Gastroesophageal sphincter (tissue), 3 donors: ENCODE data around the gene MED10.

ENCODE experiments used
- CTCF ChIP-seq, 4 experiments: fragments of 200-600 bp in 2 of 4; fragments of 450-650 bp in 2 of 4; sonication (generic) in 1 of 4; IDR thresholded peaks; one replicate each; pipeline ENCODE4 v1.5.1; 2017 to 2019; ENCODE audit warnings: antibody characterized with exemption in 4 of 4, mild to moderate bottlenecking in 2 of 4, moderate library complexity in 2 of 4
- EP300 ChIP-seq: sonication (generic); formaldehyde crosslinking; IDR thresholded peaks from one replicate; pipeline ENCODE4 v1.6.1; 2017; ENCODE audit warnings: antibody characterized with exemption, mild to moderate bottlenecking
- POLR2A ChIP-seq, 2 donors: fragments of 450-650 bp; IDR thresholded peaks; one replicate each; pipeline ENCODE4 v1.6.1; 2017; ENCODE audit warnings: antibody characterized with exemption in 2 of 2, mild to moderate bottlenecking in 2 of 2, moderate library complexity in 1 of 2
- POLR2AphosphoS5 ChIP-seq: sonication (generic); formaldehyde crosslinking; IDR thresholded peaks from one replicate; pipeline ENCODE4 v1.6.1; 2017; ENCODE audit warnings: antibody characterized with exemption

GRCh38 chr5:6356578-6357164 lies 21.7 kb downstream of the MED10 start:
- no peak for TF ChIP-seq CTCF (IDR thresholded peaks at IDR 0.05)
- TF ChIP-seq POLR2AphosphoS5 = no peak
- no peak for TF ChIP-seq EP300
- no peak for TF ChIP-seq POLR2A (IDR thresholded peaks at IDR 0.05)
